ENCODE data around the gene PPIA.
"Not testable (repeated sequence)": the region's sequence is repeated elsewhere in the genome, so short reads cannot be mapped to it uniquely, and the experiment has no call there.

PPIA gene

DNA sequence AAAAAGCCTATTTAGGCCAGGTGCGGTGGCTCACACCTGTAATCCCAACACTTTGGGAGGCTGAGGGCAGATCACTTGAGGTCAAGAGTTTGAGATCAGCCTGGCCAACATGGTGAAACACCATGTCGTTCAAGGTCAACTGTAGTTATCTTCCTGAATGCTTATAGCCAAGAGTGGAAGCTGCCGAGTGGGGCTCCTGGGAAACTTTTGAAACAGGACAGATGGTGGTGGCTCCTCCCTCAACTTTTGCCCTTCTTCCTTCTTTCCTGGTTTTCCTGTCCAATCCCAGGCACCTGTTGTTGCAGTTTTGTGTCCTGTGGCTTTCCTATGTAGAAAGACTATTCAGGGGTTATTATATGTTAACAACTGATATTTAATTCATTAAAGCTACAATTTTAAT lies 8.7 kb upstream of the PPIA start:
- ATAC-seq (replicated peaks) (no peak), DNase-seq (no peak)
- Mint-ChIP-seq H3K4me3 (no peak overlapping the region), H3K9me3 (peaks cover 5 to 6% of the 10 kb centered on the region in 2 donors), H3K27ac (no peak overlapping the region), H3K4me1 (peaks cover 5 to 12% of the 10 kb centered on the region in 2 donors), H3K36me3 (peaks cover 6 to 9% of the 10 kb centered on the region in 2 donors), H3K27me3 (no peaks in the 10 kb centered on the region)

DNA sequence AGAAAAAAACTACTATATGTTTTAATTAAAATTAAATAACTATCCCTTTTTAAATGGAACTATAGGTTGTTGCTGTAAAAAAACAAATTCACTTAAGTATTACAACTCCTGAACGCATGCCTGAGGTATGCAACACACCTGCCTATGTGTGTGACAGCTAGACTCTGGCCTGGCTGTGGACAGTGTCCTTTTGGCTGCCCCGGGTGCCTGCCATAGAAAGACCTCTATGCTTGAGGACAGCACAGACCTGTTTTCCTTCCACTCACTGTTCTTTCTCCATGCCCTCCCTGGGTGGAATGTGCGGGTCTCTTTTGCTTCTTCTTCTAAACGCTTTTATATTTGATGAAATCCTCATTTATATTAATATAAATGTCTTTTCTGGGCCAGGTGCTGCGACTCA lies 6.5 kb upstream of the PPIA start:
- DNase-seq = no peak
- no peak overlapping the region for H3K27ac Mint-ChIP-seq
- H3K27me3 Mint-ChIP-seq = no peaks in the 10 kb centered on the region
- H3K4me1 Mint-ChIP-seq = peaks cover 5 to 12% of the 10 kb centered on the region in 2 donors
- no peaks in the 10 kb centered on the region for H3K9me3 Mint-ChIP-seq
- no peak for ATAC-seq (replicated peaks)
- H3K36me3 Mint-ChIP-seq = no peaks in the 10 kb centered on the region
- no peak overlapping the region for H3K4me3 Mint-ChIP-seq

DNA sequence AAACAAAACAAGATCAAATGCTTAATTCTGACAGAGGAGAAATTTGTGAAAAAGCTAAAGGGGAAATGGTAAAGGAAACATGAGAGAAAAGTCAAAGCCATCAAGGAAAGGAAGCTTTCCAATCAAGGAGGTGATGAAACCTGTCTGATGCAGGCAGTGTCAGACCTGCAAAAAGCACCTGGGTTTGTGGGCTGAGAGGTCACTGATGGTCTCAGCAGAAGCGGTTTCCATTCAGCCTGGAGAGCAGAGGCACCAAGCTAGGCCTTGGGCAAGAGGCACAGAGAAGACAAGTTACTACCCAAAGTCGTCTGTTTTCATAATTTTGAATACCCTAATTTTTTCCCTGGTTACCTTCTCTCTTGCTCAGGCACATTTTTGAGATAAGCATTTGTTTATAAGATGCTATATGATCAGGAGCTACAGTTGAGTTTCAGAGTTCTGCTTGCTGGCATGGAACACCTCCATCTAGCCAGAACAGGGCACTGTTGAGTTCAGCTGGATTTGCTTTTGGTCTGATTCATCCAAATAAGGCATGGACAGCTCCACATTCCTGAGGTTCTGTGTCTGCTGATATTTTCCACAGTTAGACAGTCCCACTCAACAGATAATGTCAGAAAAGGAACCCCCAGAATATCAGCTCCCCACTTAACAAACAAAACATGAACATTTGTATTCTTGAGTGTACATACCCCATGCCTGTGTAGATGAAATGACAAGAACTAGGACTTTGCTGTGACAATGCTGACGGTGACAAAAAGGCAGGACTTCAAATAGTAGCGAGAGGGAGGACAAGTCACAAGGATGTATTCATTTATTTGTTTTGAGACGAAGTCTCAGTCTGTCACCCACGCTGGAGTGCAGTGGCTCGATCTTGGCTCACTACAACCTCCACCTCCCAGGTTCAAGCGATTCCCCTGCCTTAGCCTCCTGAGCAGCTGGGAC lies 4.9 kb upstream of the PPIA start:
- no peak overlapping the region for H3K27ac Mint-ChIP-seq
- peaks cover 0 to 4% of the 10 kb centered on the region in 2 donors for H3K36me3 Mint-ChIP-seq
- ATAC-seq (replicated peaks) = no peak
- no peak overlapping the region for H3K4me3 Mint-ChIP-seq
- no peaks in the 10 kb centered on the region for H3K9me3 Mint-ChIP-seq
- no peaks in the 10 kb centered on the region for H3K27me3 Mint-ChIP-seq
- peaks cover 8 to 10% of the 10 kb centered on the region in 2 donors for H3K4me1 Mint-ChIP-seq
- no peak for DNase-seq

DNA sequence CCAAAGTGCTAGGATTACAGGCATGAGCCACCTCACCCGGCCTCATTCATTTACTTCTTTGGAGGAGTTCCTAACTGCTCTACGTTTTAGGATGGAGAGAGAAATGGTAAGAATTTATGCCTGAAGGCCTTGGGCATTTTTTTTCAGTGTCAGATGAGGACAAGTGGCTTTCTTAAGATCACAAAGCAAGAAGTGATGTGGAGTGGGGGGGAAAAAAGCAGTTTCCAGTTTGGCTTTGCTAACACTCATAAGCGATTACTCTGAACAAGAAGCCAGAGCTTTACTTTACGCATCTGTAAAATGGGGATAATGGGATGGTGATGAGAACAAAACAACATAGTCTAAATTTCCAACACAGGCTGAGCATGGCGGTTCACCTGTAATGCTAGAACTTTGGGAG lies 2.6 kb upstream of the PPIA start:
- H3K4me3 Mint-ChIP-seq = no peak overlapping the region
- peaks cover 12 to 22% of the 10 kb centered on the region in 2 donors for H3K36me3 Mint-ChIP-seq
- peaks cover 8 to 19% of the 10 kb centered on the region in 2 donors for H3K4me1 Mint-ChIP-seq
- no peak for ATAC-seq (replicated peaks)
- peak overlapping the region; percentile 33 for H3K27ac Mint-ChIP-seq
- no peaks in the 10 kb centered on the region for H3K9me3 Mint-ChIP-seq
- H3K27me3 Mint-ChIP-seq = no peaks in the 10 kb centered on the region
- DNase-seq = no peak

DNA sequence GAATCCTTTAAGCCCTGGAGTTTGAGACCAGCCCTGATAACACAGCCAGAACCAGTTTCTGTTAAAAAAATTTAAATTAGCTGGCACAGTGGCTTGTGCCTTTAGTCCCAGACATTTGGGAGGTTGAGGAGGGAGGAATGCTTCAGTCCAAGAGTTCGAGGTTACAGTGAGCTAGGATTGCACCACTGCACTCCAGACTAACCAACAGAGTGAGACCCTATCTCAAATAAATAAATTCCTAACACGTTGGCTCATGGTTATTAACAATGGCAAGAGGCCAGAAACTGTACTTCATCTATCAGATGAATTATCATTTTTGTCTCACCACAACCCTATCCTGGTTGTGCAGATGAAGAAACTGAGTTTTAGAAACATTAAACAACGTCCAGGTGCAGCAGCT lies 2.1 kb upstream of the PPIA start:
- ATAC-seq (replicated peaks) (no peak), DNase-seq (no peak)
- Mint-ChIP-seq H3K27ac (no peak overlapping the region), H3K4me3 (no peak overlapping the region), H3K4me1 (peaks cover 8 to 20% of the 10 kb centered on the region in 2 donors), H3K36me3 (peaks cover 12 to 22% of the 10 kb centered on the region in 2 donors), H3K27me3 (no peaks in the 10 kb centered on the region), H3K9me3 (no peaks in the 10 kb centered on the region)

DNA sequence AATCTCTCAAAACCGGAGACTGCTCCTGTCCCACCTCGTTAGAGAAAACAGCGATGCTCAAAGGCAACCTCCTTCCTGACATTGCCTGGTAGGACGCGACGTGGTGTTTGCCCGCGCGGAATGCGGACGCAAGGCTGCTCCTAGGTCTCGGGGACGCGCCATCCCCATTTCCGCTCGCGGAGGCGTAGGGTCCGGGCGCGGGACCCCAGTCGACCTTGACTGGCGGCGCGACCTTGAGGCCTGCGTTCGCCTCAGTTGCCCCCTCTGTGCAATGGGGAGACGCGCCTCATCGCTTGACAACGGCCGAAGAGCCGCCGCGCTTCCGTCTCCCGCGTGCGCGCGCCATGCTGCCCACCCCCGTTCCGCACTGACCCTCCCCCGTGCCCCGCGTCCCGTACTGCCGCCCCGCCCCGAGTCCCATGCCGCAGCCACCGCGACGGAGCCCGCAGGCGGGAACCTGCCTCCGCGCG lies 412 bp upstream of the PPIA start:
- no peaks in the 10 kb centered on the region for H3K9me3 Mint-ChIP-seq
- peaks cover 23 to 39% of the 10 kb centered on the region in 2 donors for H3K36me3 Mint-ChIP-seq
- peaks cover 15 to 29% of the 10 kb centered on the region in 2 donors for H3K4me1 Mint-ChIP-seq
- no peaks in the 10 kb centered on the region for H3K27me3 Mint-ChIP-seq
- DNase-seq (no peak), ATAC-seq (replicated peaks) (peak; percentile 29 to 31)
- H3K4me3 Mint-ChIP-seq = peak overlapping the region; percentile 95 to 96
- peak overlapping the region; percentile 99 for H3K27ac Mint-ChIP-seq

DNA sequence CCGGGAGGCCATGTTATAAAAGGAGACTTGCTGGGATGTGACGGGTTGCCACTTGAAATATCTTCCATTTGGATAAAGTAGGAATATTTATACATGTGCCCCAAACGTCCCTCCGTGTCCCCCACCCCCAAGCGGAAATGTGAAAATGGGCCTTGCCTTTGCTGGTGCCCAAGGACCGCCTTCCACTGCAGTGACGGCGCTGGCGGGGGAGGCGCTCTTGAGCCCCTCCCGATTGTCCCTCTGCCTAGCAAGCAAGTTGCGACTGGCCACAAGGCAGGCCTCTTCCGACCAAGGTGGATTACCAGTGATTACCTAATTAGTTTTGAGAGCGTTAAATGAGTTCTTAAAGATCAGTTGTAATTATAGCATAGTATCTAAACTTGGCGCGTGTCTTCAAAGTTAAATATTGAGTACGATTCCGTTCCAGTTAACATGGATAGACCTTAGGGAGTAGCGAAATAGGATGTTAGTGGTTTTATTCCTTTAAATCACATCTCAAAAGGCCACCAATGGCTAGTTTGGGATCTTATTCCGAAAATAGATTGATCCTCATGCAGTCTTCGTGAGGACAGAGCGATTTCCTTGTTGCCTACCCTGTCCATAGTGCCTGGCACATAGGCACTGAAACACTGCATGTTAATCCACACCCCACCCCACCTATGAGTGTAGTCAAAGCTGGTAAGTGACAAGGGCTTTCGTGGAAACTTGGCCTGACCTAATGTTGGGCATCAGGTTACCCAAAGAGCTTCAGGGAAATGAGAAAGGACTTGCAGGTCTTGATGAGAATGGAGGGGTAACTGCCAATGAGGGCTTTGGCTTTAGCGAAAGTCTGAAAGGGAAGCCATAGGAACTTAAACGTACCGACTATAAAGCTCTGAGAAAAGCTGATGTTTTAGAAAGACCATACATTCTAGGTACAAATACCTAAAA lies 1.1 kb downstream of the PPIA start:
- H3K27me3 Mint-ChIP-seq = no peaks in the 10 kb centered on the region
- H3K4me1 Mint-ChIP-seq = peaks cover 18 to 35% of the 10 kb centered on the region in 2 donors
- peak overlapping the region; percentile 95 to 96 for H3K4me3 Mint-ChIP-seq
- H3K27ac Mint-ChIP-seq = peak overlapping the region; percentile 99
- ATAC-seq (replicated peaks) (peak; percentile 55 to 62), DNase-seq (peak; percentile 70)
- H3K36me3 Mint-ChIP-seq = peaks cover 30 to 52% of the 10 kb centered on the region in 2 donors
- H3K9me3 Mint-ChIP-seq = no peaks in the 10 kb centered on the region

DNA sequence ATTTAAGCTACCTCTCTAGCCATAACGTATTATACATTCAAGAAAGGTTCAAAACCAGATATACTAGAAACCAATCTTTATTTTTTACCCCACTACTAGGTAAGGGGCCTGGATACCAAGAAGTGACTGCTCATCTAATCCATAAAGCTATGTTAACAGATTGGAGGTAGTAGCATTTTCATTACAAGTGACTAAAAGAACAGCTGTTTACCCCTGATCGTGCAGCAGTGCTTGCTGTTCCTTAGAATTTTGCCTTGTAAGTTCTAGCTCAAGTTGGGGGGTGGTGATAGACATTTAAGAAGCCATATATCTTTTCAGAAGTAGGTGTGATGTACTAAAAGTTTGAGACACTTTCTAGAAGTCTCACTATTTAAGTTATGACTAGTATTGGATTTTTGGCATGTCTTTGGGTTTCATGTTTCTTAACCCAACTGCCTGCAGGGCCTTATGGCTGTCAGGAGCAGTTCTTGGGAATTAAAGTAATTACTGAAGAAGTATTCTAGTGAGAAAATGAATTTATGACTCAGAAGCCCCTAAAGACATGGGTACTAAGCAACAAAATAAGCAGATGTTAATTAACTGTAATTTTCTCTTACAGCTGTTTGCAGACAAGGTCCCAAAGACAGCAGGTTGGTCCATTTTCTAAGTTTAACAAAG lies 2.3 kb downstream of the PPIA start:
- Mint-ChIP-seq H3K27ac (peak overlapping the region; percentile 59), H3K4me3 (peak overlapping the region; percentile 95 to 96), H3K4me1 (peaks cover 18 to 35% of the 10 kb centered on the region in 2 donors), H3K9me3 (no peaks in the 10 kb centered on the region), H3K27me3 (no peaks in the 10 kb centered on the region), H3K36me3 (peaks cover 36 to 57% of the 10 kb centered on the region in 2 donors)
- ATAC-seq (replicated peaks) = no peak
- no peak for DNase-seq

DNA sequence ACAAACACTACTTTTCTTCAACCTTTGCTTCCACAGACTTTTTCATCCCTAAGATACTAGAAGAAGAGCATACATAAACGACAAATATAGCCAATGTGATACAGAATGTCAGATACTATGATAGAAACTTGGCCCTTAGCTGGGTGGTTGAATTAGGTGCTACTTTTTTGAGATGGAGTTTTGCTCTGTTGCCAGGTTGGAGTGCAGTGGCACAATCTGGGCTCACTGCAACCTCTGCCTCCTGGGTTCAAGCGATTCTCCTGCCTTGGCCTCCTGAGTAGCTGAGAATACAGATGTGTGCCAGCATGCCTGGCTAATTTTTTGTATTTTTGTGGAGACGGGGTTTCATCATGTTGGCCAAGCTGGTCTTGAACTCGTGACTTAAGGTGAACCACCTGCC lies 3.5 kb downstream of the PPIA start:
- Mint-ChIP-seq H3K4me1 (peaks cover 18 to 35% of the 10 kb centered on the region in 2 donors), H3K36me3 (peaks cover 41 to 59% of the 10 kb centered on the region in 2 donors), H3K9me3 (no peaks in the 10 kb centered on the region), H3K4me3 (no peak overlapping the region), H3K27me3 (no peaks in the 10 kb centered on the region), H3K27ac (peak overlapping the region; percentile 20)
- no peak for ATAC-seq (replicated peaks)
- DNase-seq = no peak

DNA sequence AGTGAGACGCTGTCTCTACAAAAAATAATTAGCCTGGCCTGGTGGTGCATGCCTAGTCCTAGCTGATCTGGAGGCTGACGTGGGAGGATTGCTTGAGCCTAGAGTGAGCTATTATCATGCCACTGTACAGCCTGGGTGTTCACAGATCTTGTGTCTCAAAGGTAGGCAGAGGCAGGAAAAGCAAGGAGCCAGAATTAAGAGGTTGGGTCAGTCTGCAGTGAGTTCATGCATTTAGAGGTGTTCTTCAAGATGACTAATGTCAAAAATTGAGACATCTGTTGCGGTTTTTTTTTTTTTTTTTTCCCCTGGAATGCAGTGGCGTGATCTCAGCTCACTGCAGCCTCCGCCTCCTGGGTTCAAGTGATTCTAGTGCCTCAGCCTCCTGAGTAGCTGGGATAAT lies 5.4 kb downstream of the PPIA start:
- H3K4me3 Mint-ChIP-seq = no peak overlapping the region
- H3K27ac Mint-ChIP-seq = no peak overlapping the region
- H3K9me3 Mint-ChIP-seq = no peaks in the 10 kb centered on the region
- ATAC-seq (replicated peaks) (no peak), DNase-seq (no peak)
- peaks cover 15 to 35% of the 10 kb centered on the region in 2 donors for H3K4me1 Mint-ChIP-seq
- peaks cover 42 to 59% of the 10 kb centered on the region in 2 donors for H3K36me3 Mint-ChIP-seq
- no peaks in the 10 kb centered on the region for H3K27me3 Mint-ChIP-seq

DNA sequence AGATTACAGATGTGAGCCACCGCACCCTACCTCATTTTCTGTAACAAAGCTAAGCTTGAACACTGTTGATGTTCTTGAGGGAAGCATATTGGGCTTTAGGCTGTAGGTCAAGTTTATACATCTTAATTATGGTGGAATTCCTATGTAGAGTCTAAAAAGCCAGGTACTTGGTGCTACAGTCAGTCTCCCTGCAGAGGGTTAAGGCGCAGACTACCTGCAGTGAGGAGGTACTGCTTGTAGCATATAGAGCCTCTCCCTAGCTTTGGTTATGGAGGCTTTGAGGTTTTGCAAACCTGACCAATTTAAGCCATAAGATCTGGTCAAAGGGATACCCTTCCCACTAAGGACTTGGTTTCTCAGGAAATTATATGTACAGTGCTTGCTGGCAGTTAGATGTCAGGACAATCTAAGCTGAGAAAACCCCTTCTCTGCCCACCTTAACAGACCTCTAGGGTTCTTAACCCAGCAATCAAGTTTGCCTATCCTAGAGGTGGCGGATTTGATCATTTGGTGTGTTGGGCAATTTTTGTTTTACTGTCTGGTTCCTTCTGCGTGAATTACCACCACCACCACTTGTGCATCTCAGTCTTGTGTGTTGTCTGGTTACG lies 6.0 kb downstream of the PPIA start:
- H3K9me3 Mint-ChIP-seq = no peaks in the 10 kb centered on the region
- no peak for ATAC-seq (replicated peaks)

DNA sequence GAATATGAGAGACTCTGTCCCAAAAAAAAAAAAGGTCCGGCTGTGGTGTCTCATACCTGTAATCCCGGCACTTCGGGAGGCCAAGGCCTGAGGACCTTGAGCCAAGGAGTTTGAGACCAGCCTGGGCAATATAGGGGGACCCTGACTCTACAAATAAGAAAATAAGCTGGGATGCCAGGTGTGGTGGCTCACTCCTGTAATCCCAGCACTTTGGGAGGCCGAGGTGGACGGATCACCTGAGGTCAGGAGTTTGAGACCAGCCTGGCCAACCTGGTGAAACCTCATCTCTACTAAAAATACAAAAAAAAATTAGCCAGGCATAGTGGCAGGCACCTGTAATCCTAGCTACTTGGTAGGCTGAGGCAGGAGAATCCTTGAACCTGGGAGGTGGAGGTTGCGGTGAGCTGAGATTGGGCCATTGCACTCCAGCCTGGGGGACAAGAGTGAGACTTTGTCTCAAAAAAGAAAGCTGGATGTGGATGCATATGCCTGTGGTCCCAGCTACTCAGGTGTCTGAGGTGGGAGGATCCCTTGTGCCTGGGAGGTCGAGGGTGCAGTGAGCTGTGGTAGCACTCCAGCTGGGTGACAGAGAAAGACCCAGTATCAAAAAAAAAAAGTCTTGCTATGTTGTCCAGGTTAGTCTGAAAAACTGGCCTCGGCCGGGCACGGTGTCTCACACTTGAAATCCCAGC lies 7.5 kb downstream of the PPIA start:
- not testable (repeated sequence) for H3K9me3 Mint-ChIP-seq; H3K27me3 Mint-ChIP-seq; ATAC-seq (replicated peaks); H3K4me3 Mint-ChIP-seq; DNase-seq
- peaks cover 10 to 16% of the 10 kb centered on the region in 2 donors for H3K4me1 Mint-ChIP-seq
- H3K27ac Mint-ChIP-seq = peak overlapping the region; percentile 37
- peaks cover 32 to 43% of the 10 kb centered on the region in 2 donors for H3K36me3 Mint-ChIP-seq

More for the DNA sequence above, 6.0 kb downstream of the PPIA start:
- Mint-ChIP-seq H3K27me3 (no peaks in the 10 kb centered on the region), H3K36me3 (peaks cover 38 to 53% of the 10 kb centered on the region in 2 donors), H3K4me1 (peaks cover 15 to 30% of the 10 kb centered on the region in 2 donors), H3K4me3 (no peak overlapping the region), H3K27ac (no peak overlapping the region)
- DNase-seq = no peak

DNA sequence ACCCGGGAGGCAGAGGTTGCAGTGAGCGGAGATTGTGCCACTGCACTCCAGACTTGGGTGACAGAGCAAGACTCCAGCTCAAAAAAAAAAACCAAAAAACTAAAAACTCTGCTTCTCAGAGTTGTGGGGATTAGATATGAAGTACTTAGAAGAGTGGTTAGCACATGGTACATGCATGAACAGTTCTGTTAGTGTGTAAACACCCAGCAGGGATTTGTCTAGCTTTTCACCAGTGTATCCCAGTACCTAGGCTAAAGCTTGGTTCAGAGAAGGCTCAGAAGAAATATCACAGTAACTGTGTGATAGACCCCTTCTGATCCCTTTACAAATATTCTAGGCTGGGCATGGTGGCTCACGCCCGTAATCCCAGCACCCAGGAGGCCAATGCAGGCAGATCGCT lies 9.5 kb downstream of the PPIA start:
- peak; percentile 30 to 41 for ATAC-seq (replicated peaks)

More for the DNA sequence above, 9.5 kb downstream of the PPIA start:
- Mint-ChIP-seq H3K27ac (peak overlapping the region; percentile 37), H3K9me3 (no peaks in the 10 kb centered on the region), H3K27me3 (no peaks in the 10 kb centered on the region), H3K4me3 (no peak overlapping the region), H3K36me3 (peaks cover 22 to 26% of the 10 kb centered on the region in 2 donors), H3K4me1 (peaks cover 4 to 6% of the 10 kb centered on the region in 2 donors)
- no peak for DNase-seq
